IMR-90 (cell line): ENCODE measurements around the gene DRC3. TPM values are rescaled to one million over a fixed set of nuclear protein-coding genes. Genes with fewer than 3 reads are reported as not detected.

Experiments
- ATAC-seq: fragments of 200-7000 bp; cut with Tn5 transposase; 2 replicates; pipeline ENCODE4 v1.9.1; 2020; ENCODE audit warnings: low read depth, mild to moderate bottlenecking, moderate library complexity
- BruUV-seq: library from RNA; stranded (reverse); fragments of 400-500 nt; replicated peaks from 2 replicates; lab custom pipeline; 2021; lab: Mats Ljungman, UMichigan
- CTCF ChIA-PET: fragments of 300-600 bp; formaldehyde crosslinking; extraction: SDS; loops from one replicate; lab custom pipeline; 2021; ENCODE audit warnings: antibody characterized with exemption; lab: Yijun Ruan, JAX
- POLR2A ChIA-PET: fragments of 300-600 bp; sonication (Branson Sonifier 250); formaldehyde crosslinking; loops from one replicate; lab custom pipeline; 2022; ENCODE audit warnings: antibody characterized with exemption; ENCODE audit not compliant: unreplicated experiment; lab: Charles Lee
- DNase-seq: peaks from one replicate; pipeline ENCODE4 v3.0.0; 2013
- H2AFZ ChIP-seq: replicated peaks from 2 replicates; pipeline ENCODE3; 2013; ENCODE audit warnings: low read length, mild to moderate bottlenecking; ENCODE audit not compliant: poor library complexity
- H2AK5ac ChIP-seq: 2 replicates; pipeline ENCODE4 v1.6.1; 2013; ENCODE audit warnings: low read depth, low read length, inconsistent platforms
- H2AK9ac ChIP-seq: replicated peaks from 2 replicates; pipeline ENCODE3; 2013; ENCODE audit warnings: mild to moderate bottlenecking, low read depth, low read length, moderate library complexity; ENCODE audit not compliant: poor library complexity
- H2BK120ac ChIP-seq: 2 replicates; pipeline ENCODE4 v1.6.1; 2013; ENCODE audit warnings: low read depth, low read length, inconsistent platforms
- H2BK15ac ChIP-seq: 3 replicates; pipeline ENCODE4 v1.6.1; 2013; ENCODE audit warnings: low read depth, low read length, inconsistent platforms
- H2BK20ac ChIP-seq: 2 replicates; pipeline ENCODE4 v1.6.1; 2013; ENCODE audit warnings: low read depth, mild to moderate bottlenecking, inconsistent platforms, low read length, moderate library complexity
- H2BK5ac ChIP-seq: 2 replicates; pipeline ENCODE4 v1.6.1; 2013; ENCODE audit warnings: mild to moderate bottlenecking, low read depth, low read length, inconsistent platforms; ENCODE audit not compliant: poor library complexity, severe bottlenecking
- H3K14ac ChIP-seq: replicated peaks from 2 replicates; pipeline ENCODE4 v1.6.1; 2013; ENCODE audit warnings: low read depth, low read length, inconsistent platforms
- H3K18ac ChIP-seq: 2 replicates; pipeline ENCODE4 v1.6.1; 2013; ENCODE audit warnings: low read depth, low read length, control low read depth
- H3K23ac ChIP-seq: 2 replicates; pipeline ENCODE4 v1.6.1; 2013; ENCODE audit warnings: low read depth, low read length, inconsistent platforms
- H3K27ac ChIP-seq: 2 replicates; pipeline ENCODE4 v1.5.1; 2013; ENCODE audit warnings: mild to moderate bottlenecking, control low read depth, low read length; ENCODE audit not compliant: insufficient read depth
- H3K27me3 ChIP-seq: 2 replicates; pipeline ENCODE4 v1.6.1; 2013; ENCODE audit warnings: low read length; ENCODE audit not compliant: control insufficient read depth, insufficient read depth
- H3K36me3 ChIP-seq: 2 replicates; pipeline ENCODE4 v1.6.1; 2013; ENCODE audit warnings: low read length, mixed read lengths; ENCODE audit not compliant: control insufficient read depth, insufficient read depth
- H3K4ac ChIP-seq: 2 replicates; pipeline ENCODE4 v1.6.1; 2013; ENCODE audit warnings: low read depth, low read length, inconsistent platforms
- H3K4me1 ChIP-seq: 2 replicates; pipeline ENCODE4 v1.6.1; 2013; ENCODE audit warnings: low read length, mixed read lengths; ENCODE audit not compliant: control insufficient read depth, insufficient read depth
- H3K4me2 ChIP-seq: 2 replicates; pipeline ENCODE4 v1.6.1; 2013; ENCODE audit warnings: low read depth, mild to moderate bottlenecking, control low read depth, low read length, moderate library complexity
- H3K4me3 ChIP-seq: 2 replicates; pipeline ENCODE4 v1.5.1; 2013; ENCODE audit warnings: low read depth, mild to moderate bottlenecking, control low read depth, low read length, moderate library complexity; ENCODE audit not compliant: insufficient read depth
- H3K56ac ChIP-seq: 2 replicates; pipeline ENCODE4 v1.6.1; 2013; ENCODE audit warnings: low read length, inconsistent platforms; ENCODE audit not compliant: insufficient read depth; ENCODE audit errors: extremely low read depth
- H3K79me1 ChIP-seq, 2 experiments: 2 replicates each; pipeline ENCODE4 v1.6.1; 2013; ENCODE audit warnings: low read length in 2 of 2, inconsistent platforms in 1 of 2, low read depth in 1 of 2
- H3K9ac ChIP-seq: 2 replicates; pipeline ENCODE4 v1.6.1; 2013; ENCODE audit warnings: low read depth, low read length, control low read depth
- H3K9me1 ChIP-seq: 2 replicates; pipeline ENCODE4 v1.6.1; 2013; ENCODE audit warnings: low read length, inconsistent platforms; ENCODE audit not compliant: insufficient read depth
- H3K9me3 ChIP-seq: 2 replicates; pipeline ENCODE4 v1.6.1; 2013; ENCODE audit warnings: low read length; ENCODE audit not compliant: control insufficient read depth, insufficient read depth
- H4K20me1 ChIP-seq: 2 replicates; pipeline ENCODE4 v1.6.1; 2013; ENCODE audit warnings: low read length, inconsistent platforms; ENCODE audit not compliant: insufficient read depth
- H4K5ac ChIP-seq: 2 replicates; pipeline ENCODE4 v1.6.1; 2013; ENCODE audit warnings: mild to moderate bottlenecking, low read depth, low read length, control low read depth
- H4K8ac ChIP-seq, 2 experiments: 2 replicates each; pipeline ENCODE4 v1.6.1; 2013; ENCODE audit warnings: low read depth in 2 of 2, low read length in 2 of 2, control low read depth in 1 of 2, inconsistent platforms in 1 of 2
- H4K91ac ChIP-seq: 2 replicates; pipeline ENCODE4 v1.6.1; 2013; ENCODE audit warnings: low read depth, low read length, inconsistent platforms; ENCODE audit not compliant: insufficient read depth
- CEBPB ChIP-seq: IDR thresholded peaks from 2 replicates; pipeline ENCODE4 v1.6.1; 2012; ENCODE audit warnings: low read depth, low read length, improper control_type of control experiment
- CHD1 ChIP-seq: IDR thresholded peaks from 2 replicates; pipeline ENCODE4 v1.6.1; 2012; ENCODE audit warnings: low read depth, low read length, improper control_type of control experiment
- CTCF ChIP-seq: conservative IDR thresholded peaks from 2 replicates; pipeline ENCODE4 v1.5.1; 2012; ENCODE audit warnings: mild to moderate bottlenecking, low read depth, low read length, improper control_type of control experiment
- ELK1 ChIP-seq: fragments of 150-350 bp; IDR thresholded peaks from 2 replicates; pipeline ENCODE4 v1.6.1; 2016; ENCODE audit warnings: low read depth, mild to moderate bottlenecking, low read length, moderate library complexity, borderline replicate concordance
- FOS ChIP-seq: fragments of 150-350 bp; IDR thresholded peaks from 2 replicates; pipeline ENCODE4 v1.6.1; 2016; ENCODE audit warnings: low read depth, low read length
- MAZ ChIP-seq: IDR thresholded peaks from 2 replicates; pipeline ENCODE4 v1.6.1; 2012; ENCODE audit warnings: low read depth, mild to moderate bottlenecking, low read length, improper control_type of control experiment, moderate library complexity, borderline replicate concordance
- MXI1 ChIP-seq: IDR thresholded peaks from 2 replicates; pipeline ENCODE4 v1.6.1; 2012; ENCODE audit warnings: low read depth, mild to moderate bottlenecking, low read length, moderate library complexity, borderline replicate concordance
- NFE2L2 ChIP-seq: fragments of 150-350 bp; IDR thresholded peaks from 2 replicates; pipeline ENCODE4 v1.6.1; 2016; ENCODE audit warnings: low read depth, mild to moderate bottlenecking, low read length
- RAD21 ChIP-seq: IDR thresholded peaks from 2 replicates; pipeline ENCODE4 v1.6.1; 2012; ENCODE audit warnings: low read length, improper control_type of control experiment
- RCOR1 ChIP-seq: IDR thresholded peaks from 2 replicates; pipeline ENCODE4 v1.6.1; 2012; ENCODE audit warnings: mild to moderate bottlenecking, low read length, improper control_type of control experiment; ENCODE audit not compliant: insufficient replicate concordance
- RFX5 ChIP-seq: IDR thresholded peaks from 2 replicates; pipeline ENCODE4 v1.8.0; 2012; ENCODE audit warnings: low read depth, mild to moderate bottlenecking, low read length, moderate library complexity
- SMC3 ChIP-seq: fragments of 150-350 bp; IDR thresholded peaks from 2 replicates; pipeline ENCODE4 v1.6.1; 2016; ENCODE audit warnings: low read depth, mild to moderate bottlenecking, antibody characterized with exemption, low read length, moderate library complexity
- USF2 ChIP-seq: fragments of 150-350 bp; IDR thresholded peaks from 2 replicates; pipeline ENCODE4 v1.6.1; 2017; ENCODE audit warnings: mild to moderate bottlenecking, antibody characterized with exemption, low read length, low read depth
- WGBS, 2 experiments: methylation state at CpG; one replicate each; pipeline versions ENCODE4 v1.1.5 to v1.1.7; 2013; ENCODE audit warnings: missing lambda C conversion rate in 2 of 2; ENCODE audit not compliant: insufficient read length in 1 of 2; ENCODE audit errors: extremely low coverage in 2 of 2; 5-methylcytosine and 5-hydroxymethylcytosine counted together
- dilution Hi-C: fragments of 300-500 bp; cut with HindIII; formaldehyde crosslinking; loops from one replicate; pipeline ENCODE4 v1.14.3; 2018; ENCODE audit warnings: low sequenced_read_pairs; ENCODE audit not compliant: unreplicated experiment
- in situ Hi-C: fragments of 300-500 bp; cut with MboI; formaldehyde crosslinking; loops from 3 replicates; pipeline ENCODE4 v1.14.3; 2019; ENCODE audit warnings: low sequenced_read_pairs, inconsistent platforms, mixed read lengths
- intact Hi-C: fragments of 100-400 bp; cut with micrococcal nuclease; formaldehyde crosslinking; loops from 2 replicates; pipeline ENCODE4 v1.10.0; 2022
- polyA plus RNA-seq, 3 experiments: library from polyadenylated mRNA; depleted of rRNA; stranded (reverse); fragments of >200 nt; gene quantifications; 2 replicates each; pipeline ENCODE4 v1.2.3, GENCODE V29; 2012; ENCODE audit warnings: low replicate concordance in 1 of 3
- total RNA-seq: library from RNA; depleted of rRNA; stranded (reverse); fragments of >200 nt; gene quantifications from 2 replicates; pipeline ENCODE4 v1.2.3, GENCODE V29; 2012

The DRC3 gene
- total and polyA plus RNA-seq, 2 of the 4 experiments (the other 2 are of a cell fraction) = 0.55 to 0.72 TPM

GRCh38 chr17:17983776-17984175, 11.1 kb downstream of the DRC3 start:
- no peak overlapping the region for H3K14ac ChIP-seq
- no peak overlapping the region for H3K23ac ChIP-seq
- no peak overlapping the region for H3K9ac ChIP-seq
- no peak overlapping the region for H2BK120ac ChIP-seq
- 77% methylated on average over 4 of the region's 6 CpGs; no CpG with 5 or more reads in 1 of the 2 experiments for WGBS, 2 experiments
- H2BK5ac ChIP-seq = no peak overlapping the region
- H4K5ac ChIP-seq = no peak overlapping the region
- no TSS peak for BruUV-seq
- ChIA-PET POLR2A (no interaction called here), CTCF (no interaction called here)
- no peaks in the 10 kb centered on the region for H3K9me1 ChIP-seq
- H4K91ac ChIP-seq = no peak overlapping the region
- H3K4me1 ChIP-seq = peaks cover 2% of the 10 kb centered on the region; the same call in 1 of the 2 replicates
- dilution Hi-C loops = no loop called here
- H2AFZ ChIP-seq = no peak overlapping the region
- H3K36me3 ChIP-seq = no peaks in the 10 kb centered on the region
- intact Hi-C loops = no loop called here
- no peaks in the 10 kb centered on the region for H4K20me1 ChIP-seq
- H3K56ac ChIP-seq = no peak overlapping the region
- no peak overlapping the region for H3K4me3 ChIP-seq
- no peak overlapping the region for H2AK9ac ChIP-seq
- no peak overlapping the region for H3K4me2 ChIP-seq
- H2BK20ac ChIP-seq = no peak overlapping the region
- ATAC-seq = no peak
- no peaks in the 10 kb centered on the region for H3K79me1 ChIP-seq
- TF ChIP-seq CTCF = no peak
- no peak for TF ChIP-seq USF2
- TF ChIP-seq RAD21 = no peak
- no peak for TF ChIP-seq MXI1
- no peak for TF ChIP-seq MAZ
- TF ChIP-seq CHD1 = no peak
- no peak for TF ChIP-seq ELK1
- no peak for TF ChIP-seq NFE2L2
- no peak for TF ChIP-seq RFX5
- no peak for TF ChIP-seq SMC3
- TF ChIP-seq FOS = no peak
- TF ChIP-seq CEBPB = no peak
- TF ChIP-seq RCOR1 = no peak
- in situ Hi-C loops = no loop called here
- H4K8ac ChIP-seq = no peak overlapping the region
- no peak for DNase-seq
- no peak overlapping the region; the same call in 1 of the 2 replicates for H2AK5ac ChIP-seq
- H3K18ac ChIP-seq = no peak overlapping the region
- no peaks in the 10 kb centered on the region; the same call in 1 of the 2 replicates for H3K27me3 ChIP-seq
- no peak overlapping the region for H3K27ac ChIP-seq
- H3K9me3 ChIP-seq = no peaks in the 10 kb centered on the region
- H2BK15ac ChIP-seq = no peak overlapping the region
- no peak overlapping the region for H3K4ac ChIP-seq
